ENCODE measurements around the gene PCDH9. TPM values are rescaled to one million over a fixed set of nuclear protein-coding genes. Genes with fewer than 3 reads are reported as not detected.

Gene PCDH9
- polyA plus RNA-seq, 1 of the 3 experiments (the other 2 are of a cell fraction): 1.3 TPM

DNA sequence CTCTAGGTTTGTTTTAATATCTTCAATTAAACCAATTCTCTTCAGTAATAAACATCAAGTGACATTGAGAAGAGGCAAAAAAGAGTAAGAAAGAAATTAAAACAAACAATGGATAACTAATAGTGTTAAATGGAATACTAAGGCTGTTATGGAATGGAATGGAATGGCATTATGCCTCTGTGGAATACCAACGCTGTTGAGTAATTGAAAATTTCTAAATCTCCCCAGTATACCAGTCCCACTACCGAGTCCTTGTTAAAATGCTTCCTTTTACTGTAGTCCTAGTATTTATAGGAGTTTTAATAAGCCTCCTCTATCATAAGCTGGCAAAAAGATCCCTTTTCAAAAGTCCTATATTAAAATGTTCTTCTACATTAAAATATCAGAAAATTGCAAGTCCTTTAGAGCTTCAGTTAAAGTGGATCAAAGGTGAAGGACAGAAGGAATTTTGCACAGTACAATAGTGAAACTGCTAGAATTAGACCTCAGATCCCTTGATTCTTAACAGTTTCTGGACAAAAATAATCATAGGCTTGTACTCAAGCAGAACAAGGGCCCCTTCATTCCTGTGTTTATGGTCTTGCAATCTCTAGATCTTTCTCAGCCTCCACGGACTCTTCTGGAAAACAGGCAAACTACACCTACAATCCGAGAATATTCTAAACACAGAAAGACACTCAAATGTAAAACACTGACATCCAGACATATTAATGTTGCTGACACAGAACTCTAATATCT is 128.2 kb downstream of the PCDH9 start:
- Histone ChIP-seq H3K4me1 (ENCODE audit: control insufficient read depth in 1 of 2, insufficient read depth in 2 of 2, low read depth in 1 of 2, low read length in 1 of 2) (no peaks in the 10 kb centered on the region), H3K4me2 (no peak overlapping the region), H4K20me1 (ENCODE audit: insufficient read depth) (no peaks in the 10 kb centered on the region), H3K9ac (no peak overlapping the region), H3K27me3 (ENCODE audit: insufficient read depth) (no peaks in the 10 kb centered on the region), H3K27ac (ENCODE audit: low read depth in 2 of 2, low read length in 1 of 2) (no peak overlapping the region), H3F3A (replicated peaks; ENCODE audit: insufficient read depth) (no peaks in the 10 kb centered on the region), H3K79me2 (ENCODE audit: insufficient read depth) (no peaks in the 10 kb centered on the region), H3K9me2 (no peaks in the 10 kb centered on the region; the same call in 1 of the 2 replicates), H3K36me3 (replicated peaks in 1 of 2; ENCODE audit: control insufficient read depth in 1 of 2, insufficient read depth in 2 of 2, low read length in 1 of 2) (no peaks in the 10 kb centered on the region), H2AFZ (ENCODE audit: low read depth) (no peak overlapping the region; the same call in 1 of the 2 replicates), H3K9me3 (no peaks in the 10 kb centered on the region), H3K4me3 (ENCODE audit: low read depth in 2 of 2, low read length in 1 of 2) (no peak overlapping the region)
- TF ChIP-seq EP300 (IDR thresholded peaks at IDR 0.05; ENCODE audit: borderline replicate concordance in 1 of 2, low read depth in 1 of 2, low read length in 1 of 2) (no peak), GABPA (IDR thresholded peaks at IDR 0.05; ENCODE audit: low read depth) (no peak), JUND (IDR thresholded peaks at IDR 0.05) (no peak), POLR2AphosphoS5 (IDR thresholded peaks at IDR 0.05; ENCODE audit: low read depth, low read length) (no peak), TCF12 (IDR thresholded peaks at IDR 0.05) (no peak), SMC3 (IDR thresholded peaks at IDR 0.05; ENCODE audit: low read depth, low read length) (no peak), EZH2phosphoT487 (IDR thresholded peaks at IDR 0.05; ENCODE audit: borderline replicate concordance, low read depth) (no peak), TEAD4 (IDR thresholded peaks at IDR 0.05; ENCODE audit: borderline replicate concordance, insufficient read depth) (no peak), GATA2 (CRISPR knock-in tag; IDR thresholded peaks at IDR 0.05) (no peak), RCOR1 (IDR thresholded peaks at IDR 0.05; ENCODE audit: low read length) (no peak)
- TF ChIP-seq, protein P1, sequence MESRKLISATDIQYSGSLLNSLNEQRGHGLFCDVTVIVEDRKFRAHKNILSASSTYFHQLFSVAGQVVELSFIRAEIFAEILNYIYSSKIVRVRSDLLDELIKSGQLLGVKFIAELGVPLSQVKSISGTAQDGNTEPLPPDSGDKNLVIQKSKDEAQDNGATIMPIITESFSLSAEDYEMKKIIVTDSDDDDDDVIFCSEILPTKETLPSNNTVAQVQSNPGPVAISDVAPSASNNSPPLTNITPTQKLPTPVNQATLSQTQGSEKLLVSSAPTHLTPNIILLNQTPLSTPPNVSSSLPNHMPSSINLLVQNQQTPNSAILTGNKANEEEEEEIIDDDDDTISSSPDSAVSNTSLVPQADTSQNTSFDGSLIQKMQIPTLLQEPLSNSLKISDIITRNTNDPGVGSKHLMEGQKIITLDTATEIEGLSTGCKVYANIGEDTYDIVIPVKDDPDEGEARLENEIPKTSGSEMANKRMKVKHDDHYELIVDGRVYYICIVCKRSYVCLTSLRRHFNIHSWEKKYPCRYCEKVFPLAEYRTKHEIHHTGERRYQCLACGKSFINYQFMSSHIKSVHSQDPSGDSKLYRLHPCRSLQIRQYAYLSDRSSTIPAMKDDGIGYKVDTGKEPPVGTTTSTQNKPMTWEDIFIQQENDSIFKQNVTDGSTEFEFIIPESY (IDR thresholded peaks at IDR 0.05; ENCODE audit: borderline replicate concordance, low read depth): no peak
- TF ChIP-seq, protein P2, sequence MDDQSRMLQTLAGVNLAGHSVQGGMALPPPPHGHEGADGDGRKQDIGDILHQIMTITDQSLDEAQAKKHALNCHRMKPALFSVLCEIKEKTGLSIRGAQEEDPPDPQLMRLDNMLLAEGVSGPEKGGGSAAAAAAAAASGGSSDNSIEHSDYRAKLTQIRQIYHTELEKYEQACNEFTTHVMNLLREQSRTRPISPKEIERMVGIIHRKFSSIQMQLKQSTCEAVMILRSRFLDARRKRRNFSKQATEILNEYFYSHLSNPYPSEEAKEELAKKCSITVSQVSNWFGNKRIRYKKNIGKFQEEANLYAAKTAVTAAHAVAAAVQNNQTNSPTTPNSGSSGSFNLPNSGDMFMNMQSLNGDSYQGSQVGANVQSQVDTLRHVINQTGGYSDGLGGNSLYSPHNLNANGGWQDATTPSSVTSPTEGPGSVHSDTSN (IDR thresholded peaks at IDR 0.05): no peak
- no peak for DNase-seq
- CTCF ChIA-PET: no interaction called here
- POLR2A ChIA-PET: no interaction called here
- WGBS (ENCODE audit: low lambda C conversion rate): 85% methylated on average over 4 of the region's 4 CpGs

DNA sequence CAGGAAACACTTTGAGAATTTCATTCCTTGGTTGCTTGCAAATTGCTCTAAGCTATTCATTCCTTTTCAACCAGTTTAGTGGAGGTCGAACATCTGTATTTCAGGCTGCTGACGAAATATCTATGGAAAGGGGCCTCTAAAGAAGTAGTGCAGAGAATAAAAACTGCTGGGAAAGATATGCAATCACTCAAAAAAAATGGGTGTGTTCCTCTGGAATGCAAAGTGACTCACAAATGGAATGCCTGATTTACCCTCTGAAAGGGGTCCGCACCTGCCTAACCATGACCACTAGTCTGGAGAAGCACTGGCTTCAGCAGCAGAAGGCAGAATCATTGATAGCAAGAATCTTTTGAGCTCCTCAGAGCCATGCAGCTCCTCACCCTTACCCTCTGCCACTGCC is 129.4 kb downstream of the PCDH9 start:
- no peaks in the 10 kb centered on the region; the same call in 1 of the 2 replicates for H3K9me2 ChIP-seq
- H3K27me3 ChIP-seq (ENCODE audit: insufficient read depth): no peaks in the 10 kb centered on the region
- H3K36me3 ChIP-seq (replicated peaks in 1 of 2; ENCODE audit: control insufficient read depth in 1 of 2, insufficient read depth in 2 of 2, low read length in 1 of 2): no peaks in the 10 kb centered on the region
- DNase-seq: no peak
- POLR2A ChIA-PET: no interaction called here
- 80% methylated on average over 3 of the region's 3 CpGs for WGBS (ENCODE audit: low lambda C conversion rate)
- H3F3A ChIP-seq (replicated peaks; ENCODE audit: insufficient read depth): no peaks in the 10 kb centered on the region
- H3K4me1 ChIP-seq (ENCODE audit: control insufficient read depth in 1 of 2, insufficient read depth in 2 of 2, low read depth in 1 of 2, low read length in 1 of 2): no peaks in the 10 kb centered on the region
- no peak overlapping the region for H3K4me2 ChIP-seq
- no peak overlapping the region for H3K9ac ChIP-seq
- H4K20me1 ChIP-seq (ENCODE audit: insufficient read depth): no peaks in the 10 kb centered on the region
- H3K4me3 ChIP-seq (ENCODE audit: low read depth in 2 of 2, low read length in 1 of 2): no peak overlapping the region
- CTCF ChIA-PET: no interaction called here
- H3K79me2 ChIP-seq (ENCODE audit: insufficient read depth): no peaks in the 10 kb centered on the region
- no peaks in the 10 kb centered on the region for H3K9me3 ChIP-seq
- H2AFZ ChIP-seq (ENCODE audit: low read depth): no peak overlapping the region
- no peak overlapping the region for H3K27ac ChIP-seq (ENCODE audit: low read depth in 2 of 2, low read length in 1 of 2)
- TF ChIP-seq FOSL2 (IDR thresholded peaks at IDR 0.05; ENCODE audit: borderline replicate concordance, low read depth) (no peak), MXI1 (IDR thresholded peaks at IDR 0.05; ENCODE audit: low read depth, low read length) (no peak), RCOR1 (IDR thresholded peaks at IDR 0.05; ENCODE audit: low read length) (no peak), GATA2 (CRISPR knock-in tag; IDR thresholded peaks at IDR 0.05) (no peak)
- TF ChIP-seq, protein P1 (IDR thresholded peaks at IDR 0.05; ENCODE audit: borderline replicate concordance, low read depth): no peak
- TF ChIP-seq, protein P3, sequence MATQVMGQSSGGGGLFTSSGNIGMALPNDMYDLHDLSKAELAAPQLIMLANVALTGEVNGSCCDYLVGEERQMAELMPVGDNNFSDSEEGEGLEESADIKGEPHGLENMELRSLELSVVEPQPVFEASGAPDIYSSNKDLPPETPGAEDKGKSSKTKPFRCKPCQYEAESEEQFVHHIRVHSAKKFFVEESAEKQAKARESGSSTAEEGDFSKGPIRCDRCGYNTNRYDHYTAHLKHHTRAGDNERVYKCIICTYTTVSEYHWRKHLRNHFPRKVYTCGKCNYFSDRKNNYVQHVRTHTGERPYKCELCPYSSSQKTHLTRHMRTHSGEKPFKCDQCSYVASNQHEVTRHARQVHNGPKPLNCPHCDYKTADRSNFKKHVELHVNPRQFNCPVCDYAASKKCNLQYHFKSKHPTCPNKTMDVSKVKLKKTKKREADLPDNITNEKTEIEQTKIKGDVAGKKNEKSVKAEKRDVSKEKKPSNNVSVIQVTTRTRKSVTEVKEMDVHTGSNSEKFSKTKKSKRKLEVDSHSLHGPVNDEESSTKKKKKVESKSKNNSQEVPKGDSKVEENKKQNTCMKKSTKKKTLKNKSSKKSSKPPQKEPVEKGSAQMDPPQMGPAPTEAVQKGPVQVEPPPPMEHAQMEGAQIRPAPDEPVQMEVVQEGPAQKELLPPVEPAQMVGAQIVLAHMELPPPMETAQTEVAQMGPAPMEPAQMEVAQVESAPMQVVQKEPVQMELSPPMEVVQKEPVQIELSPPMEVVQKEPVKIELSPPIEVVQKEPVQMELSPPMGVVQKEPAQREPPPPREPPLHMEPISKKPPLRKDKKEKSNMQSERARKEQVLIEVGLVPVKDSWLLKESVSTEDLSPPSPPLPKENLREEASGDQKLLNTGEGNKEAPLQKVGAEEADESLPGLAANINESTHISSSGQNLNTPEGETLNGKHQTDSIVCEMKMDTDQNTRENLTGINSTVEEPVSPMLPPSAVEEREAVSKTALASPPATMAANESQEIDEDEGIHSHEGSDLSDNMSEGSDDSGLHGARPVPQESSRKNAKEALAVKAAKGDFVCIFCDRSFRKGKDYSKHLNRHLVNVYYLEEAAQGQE (IDR thresholded peaks at IDR 0.05; ENCODE audit: low read depth, low read length): no peak
- TF ChIP-seq, protein P4, sequence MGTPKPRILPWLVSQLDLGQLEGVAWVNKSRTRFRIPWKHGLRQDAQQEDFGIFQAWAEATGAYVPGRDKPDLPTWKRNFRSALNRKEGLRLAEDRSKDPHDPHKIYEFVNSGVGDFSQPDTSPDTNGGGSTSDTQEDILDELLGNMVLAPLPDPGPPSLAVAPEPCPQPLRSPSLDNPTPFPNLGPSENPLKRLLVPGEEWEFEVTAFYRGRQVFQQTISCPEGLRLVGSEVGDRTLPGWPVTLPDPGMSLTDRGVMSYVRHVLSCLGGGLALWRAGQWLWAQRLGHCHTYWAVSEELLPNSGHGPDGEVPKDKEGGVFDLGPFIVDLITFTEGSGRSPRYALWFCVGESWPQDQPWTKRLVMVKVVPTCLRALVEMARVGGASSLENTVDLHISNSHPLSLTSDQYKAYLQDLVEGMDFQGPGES (IDR thresholded peaks at IDR 0.05; ENCODE audit: low read depth, low read length): no peak

Data from SK-N-SH (cell line).